Stimulated activated CD4-positive, alpha-beta T cell treated with anti-CD3 and anti-CD28 coated beads, Interleukin-15, amount 100 ng/mL, for 1 hour (primary cell): ENCODE measurements around the gene HACE1.
A peak's percentile ranks its signal among the peaks of the same experiment; 100 is the strongest.

Experiments used
- DNase-seq, 2 donors: peaks; one replicate each; pipeline ENCODE4 v3.0.0-alpha.2; 2020; ENCODE audit warnings: low read depth in 1 of 2, low spot score in 1 of 2

HACE1 gene

GRCh38 chr6:104688283-104688969, 171.3 kb downstream of the HACE1 start:
- no peak for DNase-seq

- DNase-seq = no peak
Measured at GRCh38 chr6:104686550-104687175, 173.1 kb downstream of the HACE1 start.

GRCh38 chr6:104685871-104686549, 173.7 kb downstream of the HACE1 start:
- no peak for DNase-seq

DNA sequence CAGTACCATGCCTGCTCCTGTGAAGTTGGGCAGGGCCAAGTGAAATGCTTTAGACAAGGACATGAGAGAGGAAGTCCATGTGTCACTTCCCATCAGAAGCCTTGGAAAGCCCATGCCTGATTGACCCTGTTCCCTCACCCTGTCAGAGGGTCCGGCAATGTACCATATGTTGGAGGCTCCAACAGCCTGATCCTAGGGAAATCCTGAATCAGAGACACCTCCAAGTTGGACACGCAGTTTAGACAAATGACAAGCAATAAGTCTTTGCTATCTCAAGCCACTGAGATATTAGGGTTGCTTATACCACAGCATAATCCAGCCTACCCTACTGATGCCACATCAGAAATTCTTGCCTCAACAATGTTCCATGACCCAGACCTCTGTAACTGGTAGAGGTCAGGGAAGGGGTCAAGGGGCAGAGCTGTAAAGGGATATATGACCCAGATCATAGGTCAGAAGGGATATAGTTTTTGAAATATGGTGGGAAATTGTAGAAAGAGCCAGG, 174.8 kb downstream of the HACE1 start:
- no peak for DNase-seq

DNA sequence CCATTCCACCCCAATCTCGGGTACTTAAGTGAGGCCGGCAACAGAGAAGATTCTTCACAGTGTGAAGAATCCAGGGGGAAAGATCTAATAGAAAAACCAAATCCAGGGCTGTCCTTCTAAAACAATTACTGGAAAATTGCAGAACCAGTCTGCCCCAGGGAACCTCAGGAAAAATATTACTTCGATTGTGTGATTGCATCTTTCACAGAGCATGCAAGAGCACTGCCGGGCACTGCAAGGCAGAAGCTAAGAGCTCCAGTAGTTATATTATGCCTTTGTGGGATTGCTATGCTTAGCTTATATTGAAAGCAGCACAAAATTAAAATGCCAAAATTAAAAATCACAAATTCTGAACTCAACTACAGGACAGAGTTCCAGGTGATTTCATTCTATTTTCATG, 175.9 kb downstream of the HACE1 start:
- DNase-seq = no peak

DNA sequence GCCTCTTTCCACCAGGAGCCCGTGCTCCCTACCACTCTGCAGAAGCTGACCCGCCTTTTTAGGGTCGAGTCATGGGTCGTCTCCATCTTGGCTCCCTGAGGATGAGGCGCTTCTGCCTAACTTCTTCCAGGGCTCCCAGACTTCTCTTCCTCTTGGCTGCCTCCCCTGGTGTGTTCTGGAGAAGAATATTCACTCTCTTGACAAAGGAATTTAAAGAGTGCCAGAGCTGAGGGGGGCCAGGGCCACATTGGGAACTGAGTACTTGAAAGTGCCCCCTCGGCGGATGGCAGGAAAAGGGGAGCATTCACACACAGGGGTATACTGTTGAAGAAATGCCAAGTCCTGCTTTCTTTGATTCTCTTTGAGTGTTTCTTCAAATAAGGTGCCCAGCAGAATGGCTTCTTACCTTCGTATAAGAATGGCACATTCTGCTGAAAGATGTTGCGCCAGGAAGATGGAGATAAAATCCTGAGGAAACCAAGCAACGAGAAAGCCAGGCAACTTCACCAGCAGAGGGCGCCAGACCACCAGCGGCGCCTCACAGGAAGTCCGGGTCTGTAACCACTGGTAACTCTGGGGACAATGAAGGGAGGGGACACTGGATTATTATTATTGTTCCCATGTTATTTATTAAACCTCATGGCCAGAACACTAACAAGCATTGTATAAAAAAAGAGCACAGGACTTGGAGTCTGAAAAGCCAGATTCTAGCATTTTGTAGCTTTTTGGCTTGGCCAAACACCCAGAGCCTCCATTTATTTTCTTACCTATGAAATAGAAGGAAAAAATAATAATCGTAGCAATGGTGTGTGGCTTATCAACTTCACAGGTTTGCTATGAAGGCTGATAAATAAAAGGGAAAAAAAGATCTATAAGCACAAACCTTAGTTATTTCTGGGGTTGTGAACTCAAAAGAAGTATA, 176.7 kb downstream of the HACE1 start:
- peak; percentile 28 to 56 for DNase-seq

DNA sequence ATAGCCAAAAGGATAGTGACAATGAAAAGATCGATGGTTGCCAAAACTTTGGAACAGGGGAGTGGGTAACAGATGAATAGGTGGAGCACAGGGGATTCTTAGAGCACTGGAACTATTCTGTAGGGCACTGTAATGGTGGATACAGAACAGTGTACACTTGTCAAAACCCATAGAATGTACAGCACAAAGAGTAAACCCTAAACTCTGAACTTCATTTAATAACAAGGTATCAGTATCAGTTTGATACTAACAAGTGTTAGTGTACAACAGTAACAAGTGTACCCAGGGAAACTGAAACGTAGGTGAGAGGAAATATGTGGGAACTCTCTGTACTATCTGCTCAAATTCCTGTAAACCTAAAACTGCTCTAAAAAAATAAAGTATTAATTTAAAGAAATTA, 179.2 kb downstream of the HACE1 start:
- DNase-seq = no peak

DNA sequence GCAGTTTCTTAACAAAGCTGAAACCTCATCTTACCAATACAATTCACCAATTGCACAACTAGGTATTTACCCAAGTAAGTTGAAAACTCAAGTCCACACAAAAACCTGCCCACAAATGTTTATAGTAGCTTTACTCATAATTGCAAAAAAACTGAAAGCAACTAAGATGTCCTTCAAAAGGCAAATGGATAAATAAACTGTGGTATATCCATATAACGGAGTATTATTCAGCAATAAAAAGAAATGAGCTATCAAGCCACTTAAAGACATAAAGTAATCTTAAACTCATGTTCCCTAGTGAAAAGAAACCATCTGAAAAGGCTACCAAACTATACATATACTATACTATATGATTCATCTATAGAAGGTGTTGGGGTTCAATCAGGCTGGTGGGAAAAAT, 179.7 kb downstream of the HACE1 start:
- no peak for DNase-seq
